Endothelial cell of umbilical vein (primary cell): ENCODE measurements around the gene CCDC81. TPM values are rescaled to one million over a fixed set of nuclear protein-coding genes. Genes with fewer than 3 reads are reported as not detected.

ENCODE experiments used
- BruUV-seq: library from RNA; stranded (reverse); fragments of 400-500 nt; replicated peaks from 2 replicates; lab custom pipeline; 2021; lab: Mats Ljungman, UMichigan
- CTCF ChIA-PET: fragments of 300-600, 350-600 bp; sonication (Branson Sonifier 250); formaldehyde crosslinking; loops from one replicate; lab custom pipeline; 2021; ENCODE audit warnings: antibody characterized with exemption, inconsistent platforms; lab: Charles Lee
- POLR2A ChIA-PET: fragments of 300-600, 350-600 bp; sonication (Branson Sonifier 250); formaldehyde crosslinking; loops from one replicate; lab custom pipeline; 2021; ENCODE audit warnings: antibody characterized with exemption, inconsistent platforms; lab: Charles Lee
- DNase-seq: peaks from one replicate; pipeline ENCODE4 v3.0.0-alpha.2; 2011; ENCODE audit warnings: low read depth, low spot score
- FAIRE-seq: peaks from 2 replicates; lab custom pipeline; 2011; peaks lifted over from hg19 to GRCh38; lab: Jason Lieb, UNC
- H2AFZ ChIP-seq: 2 replicates; pipeline ENCODE4 v1.6.0; 2012; ENCODE audit warnings: low read depth, low read length, control low read depth, inconsistent platforms
- H3K27ac ChIP-seq: 2 replicates; pipeline ENCODE4 v1.5.1; 2011; ENCODE audit warnings: low read depth, mild to moderate bottlenecking, control low read depth, low read length, moderate library complexity; ENCODE audit not compliant: insufficient read depth
- H3K27me3 ChIP-seq, 2 experiments: 2 replicates each; pipeline versions ENCODE4 v1.6.0 to v1.6.1; 2011; ENCODE audit warnings: low read length in 2 of 2, mixed read lengths in 1 of 2; ENCODE audit not compliant: control insufficient read depth in 2 of 2, insufficient read depth in 2 of 2
- H3K36me3 ChIP-seq, 2 experiments: 2 replicates in 1 of 2; 3 replicates in 1 of 2; pipeline ENCODE4 v1.5.1; 2011; ENCODE audit warnings: low read length in 2 of 2, mild to moderate bottlenecking in 1 of 2, moderate library complexity in 1 of 2; ENCODE audit not compliant: control insufficient read depth in 2 of 2, insufficient read depth in 2 of 2; ENCODE audit errors: extremely low read depth in 1 of 2
- H3K4me1 ChIP-seq: 3 replicates; pipeline ENCODE4 v1.5.1; 2011; ENCODE audit warnings: mild to moderate bottlenecking, low read length; ENCODE audit not compliant: control insufficient read depth, insufficient read depth; ENCODE audit errors: extremely low read depth
- H3K4me2 ChIP-seq: 2 replicates; pipeline ENCODE4 v1.6.1; 2011; ENCODE audit warnings: low read length, control low read depth, mixed read lengths; ENCODE audit not compliant: insufficient read depth
- H3K4me3 ChIP-seq, 3 experiments: fragments of 200-600 bp in 1 of 3; sonication (generic), shearing (Covaris generic) in 1 of 3; replicated peaks in 1 of 3; 2 replicates each; pipeline ENCODE4 v1.5.1; 2011 to 2016; ENCODE audit warnings: control low read depth in 3 of 3, low read length in 3 of 3, mild to moderate bottlenecking in 2 of 3, inconsistent platforms in 1 of 3, low read depth in 1 of 3, moderate library complexity in 1 of 3; ENCODE audit not compliant: insufficient read depth in 1 of 3
- H3K79me2 ChIP-seq: 2 replicates; pipeline ENCODE4 v1.6.0; 2012; ENCODE audit warnings: low read length, inconsistent platforms; ENCODE audit not compliant: control insufficient read depth, insufficient read depth
- H3K9ac ChIP-seq: replicated peaks from 2 replicates; pipeline ENCODE3; 2011; ENCODE audit warnings: low read length, control low read depth; ENCODE audit not compliant: insufficient read depth; ENCODE audit errors: extremely low read depth
- H3K9me1 ChIP-seq: replicated peaks from 3 replicates; pipeline ENCODE4 v1.6.0; 2011; ENCODE audit warnings: mild to moderate bottlenecking, low read length; ENCODE audit not compliant: control insufficient read depth, insufficient read depth; ENCODE audit errors: extremely low read depth
- H3K9me3 ChIP-seq: replicated peaks from 2 replicates; pipeline ENCODE4 v1.5.1; 2012; ENCODE audit warnings: low read length, inconsistent platforms; ENCODE audit not compliant: control insufficient read depth, insufficient read depth
- H4K20me1 ChIP-seq: replicated peaks from 2 replicates; pipeline ENCODE3; 2011; ENCODE audit warnings: mild to moderate bottlenecking, low read length; ENCODE audit not compliant: control insufficient read depth, insufficient read depth; ENCODE audit errors: extremely low read depth
- CTCF ChIP-seq, 2 donors: IDR thresholded peaks; 1 replicate in 1 of 2; 2 replicates in 1 of 2; pipeline ENCODE4 v1.5.1; 2011; ENCODE audit warnings: low read length in 2 of 2, mild to moderate bottlenecking in 2 of 2, moderate library complexity in 2 of 2, control low read depth in 1 of 2, inconsistent platforms in 1 of 2, low read depth in 1 of 2; ENCODE audit not compliant: insufficient read depth in 1 of 2; ENCODE audit errors: extremely low read depth in 1 of 2
- EZH2 ChIP-seq: IDR thresholded peaks from 2 replicates; pipeline ENCODE4 v1.6.1; 2012; ENCODE audit warnings: borderline replicate concordance, low read depth, mild to moderate bottlenecking, moderate library complexity, low read length, inconsistent platforms; ENCODE audit not compliant: severe bottlenecking
- FOS ChIP-seq: IDR thresholded peaks from 2 replicates; pipeline ENCODE4 v1.6.1; 2011; ENCODE audit warnings: mild to moderate bottlenecking, low read length, moderate library complexity, borderline replicate concordance; ENCODE audit not compliant: insufficient read depth
- GATA2 ChIP-seq: IDR thresholded peaks from 2 replicates; pipeline ENCODE4 v1.7.0; 2011; ENCODE audit warnings: low read depth, mild to moderate bottlenecking, moderate library complexity, mixed read lengths, low read length; ENCODE audit not compliant: insufficient read length, insufficient read depth
- JUN ChIP-seq: IDR thresholded peaks from 2 replicates; pipeline ENCODE4 v1.6.1; 2011; ENCODE audit warnings: borderline replicate concordance, low read depth; ENCODE audit not compliant: insufficient read length, insufficient read depth
- MAX ChIP-seq: IDR thresholded peaks from 2 replicates; pipeline ENCODE4 v1.6.1; 2011; ENCODE audit not compliant: insufficient read depth, insufficient read length
- MYC ChIP-seq: IDR thresholded peaks from one replicate; pipeline ENCODE4 v1.6.1; 2011; ENCODE audit warnings: mild to moderate bottlenecking, low read depth, low read length
- POLR2A ChIP-seq: IDR thresholded peaks from 2 replicates; pipeline ENCODE4 v1.6.1; 2012; ENCODE audit warnings: low read depth, mild to moderate bottlenecking, control low read depth, low read length
- POLR2AphosphoS5 ChIP-seq: IDR thresholded peaks from 2 replicates; pipeline ENCODE4 v1.6.1; 2012; ENCODE audit warnings: low read depth, mild to moderate bottlenecking, control low read depth, low read length, moderate library complexity; ENCODE audit not compliant: insufficient read depth
- dilution Hi-C: fragments of 300-500 bp; cut with MboI; formaldehyde crosslinking; loops from one replicate; pipeline ENCODE4 v1.15.0; 2019; ENCODE audit warnings: low sequenced_read_pairs; ENCODE audit not compliant: extremely low pct_ligation_motif_present
- intact Hi-C: fragments of 100-400 bp; cut with micrococcal nuclease; formaldehyde crosslinking; loops from one replicate; pipeline ENCODE4 v1.10.0; 2022
- polyA plus RNA-seq, 4 experiments: library from polyadenylated mRNA; depleted of rRNA in 3 of 4; stranded (reverse) in 3 of 4; unstranded in 1 of 4; fragments of >200 nt; gene quantifications; 2 replicates each; pipeline versions ENCODE4 v1.2.1 to v1.2.3, GENCODE V29; 2011 to 2012; ENCODE audit warnings: missing spikeins in 1 of 4
- total RNA-seq: library from RNA; stranded (reverse); gene quantifications from 2 replicates; pipeline ENCODE4 v1.2.3, GENCODE V29; 2021

CCDC81 gene
- total and polyA plus RNA-seq, 2 donors (not counting 3 experiments of a cell fraction or from before 2014, with no cell fraction given) = 0.57 to 1.1 TPM

- H3K27me3 ChIP-seq = no peaks in the 10 kb centered on the region
- peaks cover 7% of the 10 kb centered on the region for H3K4me1 ChIP-seq
- no peak for DNase-seq
- BruUV-seq = no TSS peak
- TF ChIP-seq POLR2A = no peak
- no peak for TF ChIP-seq MYC
- TF ChIP-seq CTCF (IDR thresholded peaks at IDR 0.05; ENCODE audit: extremely low read depth in 1 of 2, insufficient read depth in 1 of 2, low read depth in 1 of 2, low read length in 2 of 2) = no peak
- TF ChIP-seq MAX = no peak
- no peak for TF ChIP-seq EZH2
- no peak for TF ChIP-seq JUN
- no peak for TF ChIP-seq POLR2AphosphoS5
- no peak for TF ChIP-seq GATA2
- no peak for TF ChIP-seq FOS
- H3K9me1 ChIP-seq = no peaks in the 10 kb centered on the region
- no peak overlapping the region for H3K9ac ChIP-seq
- no peaks in the 10 kb centered on the region for H3K9me3 ChIP-seq
- no peak for FAIRE-seq
- H3K27ac ChIP-seq = no peak overlapping the region
- POLR2A ChIA-PET = no interaction called here
- no peak overlapping the region for H2AFZ ChIP-seq
- no peaks in the 10 kb centered on the region for H3K79me2 ChIP-seq
- CTCF ChIA-PET = no interaction called here
- no peak overlapping the region for H3K4me3 ChIP-seq
- dilution Hi-C loops = no loop called here
- H4K20me1 ChIP-seq = no peaks in the 10 kb centered on the region
- intact Hi-C loops = no loop called here
- no peak overlapping the region for H3K4me2 ChIP-seq
- H3K36me3 ChIP-seq = no peaks in the 10 kb centered on the region
Observed at GRCh38 chr11:86440843-86441242, 66.2 kb downstream of the CCDC81 start.
